GM12878 (cell line): ENCODE results near the gene KCNK5. TPM values are rescaled to one million over a fixed set of nuclear protein-coding genes. Genes with fewer than 3 reads are reported as not detected.

Experiments used
- BHLHE40 ChIP-seq, 2 experiments: fragments of 450-650 bp in 1 of 2; IDR thresholded peaks; 2 replicates each; pipeline ENCODE4 v1.6.1; 2011 to 2017; ENCODE audit warnings: low read depth in 2 of 2, borderline replicate concordance in 1 of 2, improper control_type of control experiment in 1 of 2, low read length in 1 of 2, mild to moderate bottlenecking in 1 of 2
- CREB1 ChIP-seq: IDR thresholded peaks from 2 replicates; pipeline ENCODE4 v1.6.1; 2012; ENCODE audit warnings: low read depth, mild to moderate bottlenecking, inconsistent platforms
- HDAC6 ChIP-seq: fragments of 200-600 bp; sonication (generic); IDR thresholded peaks from one replicate; pipeline ENCODE4 v1.8.0; 2017; ENCODE audit warnings: antibody characterized with exemption; ENCODE audit not compliant: unreplicated experiment
- MYB ChIP-seq: fragments of 150-350 bp; IDR thresholded peaks from 2 replicates; pipeline ENCODE4 v1.6.1; 2014; ENCODE audit warnings: mild to moderate bottlenecking, low read depth, low read length, borderline replicate concordance
- NR2C1 ChIP-seq: fragments of 450-650 bp; IDR thresholded peaks from 2 replicates; pipeline ENCODE4 v1.6.1; 2017; ENCODE audit warnings: antibody characterized with exemption, mild to moderate bottlenecking, moderate library complexity
- SMAD5 ChIP-seq: IDR thresholded peaks from 2 replicates; pipeline ENCODE4 v1.6.1; 2016; ENCODE audit warnings: antibody characterized with exemption, low read depth
- SUPT20H ChIP-seq: IDR thresholded peaks from 2 replicates; pipeline ENCODE4 v1.6.1; 2011; ENCODE audit warnings: low read depth, mild to moderate bottlenecking, low read length, moderate library complexity, borderline replicate concordance; ENCODE audit not compliant: control insufficient read depth
- ZSCAN29 ChIP-seq: fragments of 450-650 bp; IDR thresholded peaks from 2 replicates; pipeline ENCODE4 v1.6.1; 2017; ENCODE audit warnings: mild to moderate bottlenecking, moderate library complexity
- polyA plus RNA-seq, 11 experiments: library from polyadenylated mRNA; depleted of rRNA in 4 of 11; unstranded in 6 of 11; stranded (reverse) in 5 of 11; fragments of >200 nt; fragmentation: Nextera tagmentation in 4 of 11; fragmentation: Illumina TruSeq in 1 of 11; extraction: Ambion mirVana in 4 of 11; extraction: Trizol in 1 of 11; gene quantifications; 1 replicate in 1 of 11; 2 replicates in 10 of 11; pipeline versions ENCODE4 v1.2.1 to v1.2.3, GENCODE V29; 2011 to 2016; ENCODE audit warnings: inconsistent platforms in 2 of 11, missing spikeins in 2 of 11, low read depth in 1 of 11
- total RNA-seq, 4 experiments: library from RNA; depleted of rRNA in 3 of 4; stranded (reverse); fragments of >200 nt in 3 of 4; fragmentation: Illumina TruSeq in 1 of 4; extraction: Trizol in 1 of 4; gene quantifications; 2 replicates each; pipeline versions ENCODE4 v1.2.1 to v1.2.3, GENCODE V29; 2013 to 2021
- TF ChIP-seq, protein P1 (sequence below): IDR thresholded peaks from 2 replicates; pipeline ENCODE4 v1.6.1; 2012; ENCODE audit warnings: low read depth, low read length, improper control_type of control experiment

Gene KCNK5
- total and polyA plus RNA-seq, 10 of the 15 experiments (the other 5 are each of a cell fraction or from before 2014, with no cell fraction given), result 0.11 to 4.2 (median 2.1) TPM

DNA sequence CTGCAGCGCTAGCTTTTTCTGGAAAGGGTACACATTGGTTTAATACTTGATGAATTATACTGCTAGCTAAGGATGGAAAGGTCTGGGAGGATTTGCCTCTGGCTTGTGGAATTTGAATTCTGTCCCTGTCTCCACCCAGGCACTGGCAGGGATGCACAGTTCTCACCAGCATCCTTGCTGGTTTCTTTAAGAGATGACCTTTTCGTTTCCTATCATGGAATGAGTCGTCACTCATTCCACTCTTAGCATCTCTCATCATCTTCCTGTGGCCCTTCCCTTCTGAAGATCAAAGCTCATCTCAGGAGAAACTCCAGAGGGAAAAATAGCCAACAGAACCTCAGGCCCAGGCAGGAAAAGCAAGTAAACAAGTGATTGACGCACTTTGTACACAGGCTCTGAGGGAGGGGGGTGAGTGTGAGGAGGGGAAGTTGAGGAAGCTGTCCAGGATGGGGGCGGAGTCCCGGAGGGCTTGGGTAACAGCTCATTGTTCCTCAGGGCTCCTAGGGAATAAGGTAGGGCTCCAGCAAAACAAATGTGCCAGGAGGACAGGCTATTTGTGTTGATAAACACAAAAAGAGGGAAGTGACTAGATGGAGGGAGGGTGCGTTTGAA lies 88.6 kb downstream of the KCNK5 start (continued):
- TF ChIP-seq, protein P1, sequence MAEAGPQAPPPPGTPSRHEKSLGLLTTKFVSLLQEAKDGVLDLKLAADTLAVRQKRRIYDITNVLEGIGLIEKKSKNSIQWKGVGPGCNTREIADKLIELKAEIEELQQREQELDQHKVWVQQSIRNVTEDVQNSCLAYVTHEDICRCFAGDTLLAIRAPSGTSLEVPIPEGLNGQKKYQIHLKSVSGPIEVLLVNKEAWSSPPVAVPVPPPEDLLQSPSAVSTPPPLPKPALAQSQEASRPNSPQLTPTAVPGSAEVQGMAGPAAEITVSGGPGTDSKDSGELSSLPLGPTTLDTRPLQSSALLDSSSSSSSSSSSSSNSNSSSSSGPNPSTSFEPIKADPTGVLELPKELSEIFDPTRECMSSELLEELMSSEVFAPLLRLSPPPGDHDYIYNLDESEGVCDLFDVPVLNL, result no peak
- no peak for TF ChIP-seq MYB
- TF ChIP-seq SMAD5, result no peak
- TF ChIP-seq SUPT20H, result no peak
- TF ChIP-seq ZSCAN29, result no peak
- no peak for TF ChIP-seq NR2C1
- no peak for TF ChIP-seq CREB1
- TF ChIP-seq BHLHE40 (IDR thresholded peaks at IDR 0.05; ENCODE audit: borderline replicate concordance in 1 of 2, low read depth in 2 of 2, low read length in 1 of 2), result no peak
- TF ChIP-seq HDAC6, result no peak

Other genes starting within 250 kb of the KCNK5 start
- gene GLP1R, start 180.7 kb downstream of the KCNK5 start, total RNA-seq (2014; rRNA removed), result not detected in 2 replicates
- not detected in 2 replicates for gene GLP1R, start 180.7 kb downstream of the KCNK5 start, total RNA-seq (2014; rRNA removed; fragmentation: Illumina TruSeq; extraction: Trizol)
- 0.05 TPM in 1 of 2 replicates, not detected in the other for gene GLP1R, start 180.7 kb downstream of the KCNK5 start, total RNA-seq (2021)
- gene GLP1R, start 180.7 kb downstream of the KCNK5 start, polyA plus RNA-seq (2011; rRNA removed), result 0.01 TPM in 1 of 2 replicates, not detected in the other
- gene GLP1R, start 180.7 kb downstream of the KCNK5 start, polyA plus RNA-seq (2014; fragmentation: Illumina TruSeq; extraction: Trizol), result not detected in 2 replicates
- gene GLP1R, start 180.7 kb downstream of the KCNK5 start, polyA plus RNA-seq (2014; fragmentation: Nextera tagmentation; extraction: Ambion mirVana), result not detected
- gene GLP1R, start 180.7 kb downstream of the KCNK5 start, polyA plus RNA-seq (2014; rRNA removed), result not detected in 2 replicates
- gene GLP1R, start 180.7 kb downstream of the KCNK5 start, polyA plus RNA-seq (2016; fragmentation: Nextera tagmentation; extraction: Ambion mirVana), result not detected
- 5.2 and 6.7 TPM in 2 replicates for gene SAYSD1, start 114.3 kb downstream of the KCNK5 start, total RNA-seq (2014; rRNA removed)
- gene SAYSD1, start 114.3 kb downstream of the KCNK5 start, total RNA-seq (2014; rRNA removed; fragmentation: Illumina TruSeq; extraction: Trizol), result 5.5 and 5.6 TPM in 2 replicates
- 5.5 and 7.3 TPM in 2 replicates for gene SAYSD1, start 114.3 kb downstream of the KCNK5 start, total RNA-seq (2021)
- gene SAYSD1, start 114.3 kb downstream of the KCNK5 start, polyA plus RNA-seq (2011; rRNA removed), result 6.6 and 7.0 TPM in 2 replicates
- 5.9 and 6.0 TPM in 2 replicates for gene SAYSD1, start 114.3 kb downstream of the KCNK5 start, polyA plus RNA-seq (2014; fragmentation: Illumina TruSeq; extraction: Trizol)
- gene SAYSD1, start 114.3 kb downstream of the KCNK5 start, polyA plus RNA-seq (2014; fragmentation: Nextera tagmentation; extraction: Ambion mirVana), result 1 to 10 TPM; 1.5 to 2.2 TPM
- gene SAYSD1, start 114.3 kb downstream of the KCNK5 start, polyA plus RNA-seq (2014; rRNA removed), result 5.1 and 6.5 TPM in 2 replicates
- 1 to 10 TPM; 6.3 to 7.1 TPM for gene SAYSD1, start 114.3 kb downstream of the KCNK5 start, polyA plus RNA-seq (2016; fragmentation: Nextera tagmentation; extraction: Ambion mirVana)
- gene KCNK17, start 84.9 kb upstream of the KCNK5 start, total RNA-seq (2014; rRNA removed), result not detected in 2 replicates
- not detected in 2 replicates for gene KCNK17, start 84.9 kb upstream of the KCNK5 start, total RNA-seq (2014; rRNA removed; fragmentation: Illumina TruSeq; extraction: Trizol)
- not detected in 2 replicates for gene KCNK17, start 84.9 kb upstream of the KCNK5 start, total RNA-seq (2021)
- gene KCNK17, start 84.9 kb upstream of the KCNK5 start, polyA plus RNA-seq (2011; rRNA removed), result not detected in 2 replicates
- not detected in 2 replicates for gene KCNK17, start 84.9 kb upstream of the KCNK5 start, polyA plus RNA-seq (2014; fragmentation: Illumina TruSeq; extraction: Trizol)
- gene KCNK17, start 84.9 kb upstream of the KCNK5 start, polyA plus RNA-seq (2014; fragmentation: Nextera tagmentation; extraction: Ambion mirVana), result not detected
- gene KCNK17, start 84.9 kb upstream of the KCNK5 start, polyA plus RNA-seq (2014; rRNA removed), result not detected in 2 replicates
- gene KCNK17, start 84.9 kb upstream of the KCNK5 start, polyA plus RNA-seq (2016; fragmentation: Nextera tagmentation; extraction: Ambion mirVana), result not detected
- not detected in 2 replicates for gene KCNK16, start 93.2 kb upstream of the KCNK5 start, total RNA-seq (2014; rRNA removed)
- gene KCNK16, start 93.2 kb upstream of the KCNK5 start, total RNA-seq (2014; rRNA removed; fragmentation: Illumina TruSeq; extraction: Trizol), result not detected in 2 replicates
- gene KCNK16, start 93.2 kb upstream of the KCNK5 start, total RNA-seq (2021), result not detected in 2 replicates
- gene KCNK16, start 93.2 kb upstream of the KCNK5 start, polyA plus RNA-seq (2011; rRNA removed), result not detected in 2 replicates
- not detected in 2 replicates for gene KCNK16, start 93.2 kb upstream of the KCNK5 start, polyA plus RNA-seq (2014; fragmentation: Illumina TruSeq; extraction: Trizol)
- gene KCNK16, start 93.2 kb upstream of the KCNK5 start, polyA plus RNA-seq (2014; fragmentation: Nextera tagmentation; extraction: Ambion mirVana), result not detected
- gene KCNK16, start 93.2 kb upstream of the KCNK5 start, polyA plus RNA-seq (2014; rRNA removed), result not detected in 2 replicates
- not detected for gene KCNK16, start 93.2 kb upstream of the KCNK5 start, polyA plus RNA-seq (2016; fragmentation: Nextera tagmentation; extraction: Ambion mirVana)